RWPE2 (cell line): ENCODE measurements around the gene LLGL1.

Experiments
- ATAC-seq: fragments of 200-7000 bp; cut with Tn5 transposase; 3 replicates; pipeline ENCODE4 v1.9.1; 2021; ENCODE audit warnings: low read depth
- DNase-seq: peaks from one replicate; pipeline ENCODE4 v3.0.0-alpha.2; 2020; ENCODE audit warnings: low spot score
- H3K27ac ChIP-seq: fragments of 450-650 bp; 2 replicates; pipeline ENCODE4 v1.5.1; 2017; ENCODE audit warnings: mild to moderate bottlenecking; ENCODE audit not compliant: poor library complexity, severe bottlenecking
- H3K27me3 ChIP-seq: fragments of 250-450 bp; sonication (Bioruptor Pico); 2 replicates; pipeline ENCODE4 v1.5.1; 2021; ENCODE audit warnings: mild to moderate bottlenecking, moderate library complexity; ENCODE audit not compliant: insufficient read depth, poor library complexity, severe bottlenecking
- H3K36me3 ChIP-seq: fragments of 250-450 bp; sonication (Bioruptor Pico); 2 replicates; pipeline ENCODE4 v1.5.1; 2020; ENCODE audit warnings: low read depth, mild to moderate bottlenecking, moderate library complexity
- H3K4me1 ChIP-seq: fragments of 250-450 bp; sonication (Bioruptor Pico); 2 replicates; pipeline ENCODE4 v1.5.1; 2021; ENCODE audit warnings: mild to moderate bottlenecking, moderate library complexity; ENCODE audit not compliant: insufficient read depth, poor library complexity, severe bottlenecking
- H3K4me3 ChIP-seq: fragments of 250-450 bp; sonication (Bioruptor Pico); 2 replicates; pipeline ENCODE4 v1.5.1; 2021; ENCODE audit warnings: mild to moderate bottlenecking, moderate library complexity; ENCODE audit not compliant: severe bottlenecking
- H3K9me3 ChIP-seq: fragments of 250-450 bp; sonication (Bioruptor Pico); 2 replicates; pipeline ENCODE4 v1.5.1; 2021; ENCODE audit warnings: mild to moderate bottlenecking, moderate library complexity; ENCODE audit not compliant: severe bottlenecking
- CTCF ChIP-seq: fragments of 450-650 bp; IDR thresholded peaks from one replicate; pipeline ENCODE4 v1.5.1; 2017; ENCODE audit warnings: mild to moderate bottlenecking, moderate library complexity; ENCODE audit not compliant: poor library complexity, severe bottlenecking

Gene LLGL1

DNA sequence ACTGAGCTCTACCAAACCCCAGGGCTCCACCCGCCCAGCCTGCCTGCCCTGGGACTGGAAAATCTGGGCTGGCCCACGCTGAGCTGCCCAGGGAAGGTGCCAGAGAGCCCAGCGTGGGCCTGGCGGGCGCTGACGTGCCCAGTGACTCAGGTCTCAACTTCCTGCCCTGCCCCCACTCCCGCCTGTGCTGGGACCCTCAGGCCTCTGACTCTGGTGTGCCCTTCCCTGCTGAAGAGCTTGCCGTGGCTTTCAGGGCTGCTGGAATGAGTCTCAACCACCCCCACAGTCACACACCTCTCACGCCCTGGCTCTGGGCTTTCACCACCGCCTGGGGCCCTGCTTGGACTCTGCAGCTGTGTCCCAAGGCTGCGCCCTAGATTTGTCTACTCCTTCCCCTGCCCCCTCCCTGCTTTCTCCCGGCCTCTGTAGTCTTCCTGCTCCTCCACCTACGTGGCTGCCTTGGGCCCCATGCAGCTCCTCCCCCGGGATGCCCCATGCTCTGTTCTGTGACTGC is 10.4 kb downstream of the LLGL1 start:
- Histone ChIP-seq H3K27ac (peak overlapping the region; percentile 89), H3K9me3 (no peaks in the 10 kb centered on the region), H3K4me1 (peaks cover 13% of the 10 kb centered on the region), H3K36me3 (peaks cover 22% of the 10 kb centered on the region), H3K27me3 (no peaks in the 10 kb centered on the region), H3K4me3 (no peak overlapping the region)
- ATAC-seq (peak; percentile 85), DNase-seq (peak; percentile 88)
- no peak for TF ChIP-seq CTCF

- ATAC-seq = no peak
- H3K27me3 ChIP-seq = no peaks in the 10 kb centered on the region
- H3K4me1 ChIP-seq = peaks cover 13% of the 10 kb centered on the region
- TF ChIP-seq CTCF = no peak
- no peaks in the 10 kb centered on the region for H3K9me3 ChIP-seq
- H3K36me3 ChIP-seq = peaks cover 22% of the 10 kb centered on the region
- H3K4me3 ChIP-seq = no peak overlapping the region
- DNase-seq = no peak
- peak overlapping the region; percentile 89 for H3K27ac ChIP-seq
Measured at GRCh38 chr17:18236494-18236893, 11.1 kb downstream of the LLGL1 start.

DNA sequence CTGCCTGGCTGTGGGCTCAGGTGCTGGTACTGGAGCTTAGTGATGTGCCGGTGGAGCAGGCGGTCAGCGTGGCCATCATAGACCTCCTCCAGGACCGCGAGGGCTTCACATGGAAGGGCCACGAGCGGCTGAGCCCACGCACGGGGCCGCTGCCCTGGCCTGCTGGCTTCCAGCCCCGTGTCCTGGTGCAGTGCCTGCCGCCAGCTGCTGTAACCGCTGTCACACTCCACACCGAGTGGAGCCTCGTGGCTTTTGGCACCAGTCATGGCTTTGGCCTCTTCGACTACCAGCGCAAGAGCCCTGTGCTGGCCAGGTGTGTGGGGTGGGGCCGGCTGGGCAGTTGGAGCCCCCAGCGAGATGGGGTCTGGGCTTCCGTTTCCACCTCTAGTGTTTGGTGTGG is 12.0 kb downstream of the LLGL1 start:
- no peak overlapping the region for H3K27ac ChIP-seq
- no peak for TF ChIP-seq CTCF
- H3K4me3 ChIP-seq = no peak overlapping the region
- peaks cover 13% of the 10 kb centered on the region for H3K4me1 ChIP-seq
- ATAC-seq = no peak
- H3K9me3 ChIP-seq = no peaks in the 10 kb centered on the region
- no peaks in the 10 kb centered on the region for H3K27me3 ChIP-seq
- DNase-seq = no peak
- H3K36me3 ChIP-seq = peaks cover 22% of the 10 kb centered on the region

DNA sequence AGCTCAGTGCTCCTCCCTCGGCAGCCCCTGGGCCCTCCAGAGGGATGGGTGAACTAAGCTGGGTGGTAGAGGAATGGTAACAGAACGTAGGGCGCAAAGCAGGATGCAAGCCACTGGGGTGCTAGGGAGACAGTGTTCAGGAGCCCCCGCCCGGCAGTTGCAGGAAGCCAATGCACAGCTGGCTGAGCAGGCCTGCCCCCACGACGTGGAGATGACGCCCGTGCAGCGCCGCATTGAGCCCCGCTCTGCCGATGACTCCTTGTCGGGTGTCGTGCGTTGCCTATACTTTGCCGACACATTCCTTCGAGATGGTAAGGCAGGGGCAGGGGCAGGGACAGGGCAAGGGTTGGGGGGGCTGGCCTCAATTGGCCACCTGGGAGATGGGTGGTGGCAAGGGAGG is 12.9 kb downstream of the LLGL1 start:
- Histone ChIP-seq H3K27ac (no peak overlapping the region), H3K9me3 (no peaks in the 10 kb centered on the region), H3K4me1 (peaks cover 13% of the 10 kb centered on the region), H3K36me3 (peaks cover 22% of the 10 kb centered on the region), H3K4me3 (no peak overlapping the region), H3K27me3 (no peaks in the 10 kb centered on the region)
- DNase-seq (no peak), ATAC-seq (no peak)
- no peak for TF ChIP-seq CTCF

DNA sequence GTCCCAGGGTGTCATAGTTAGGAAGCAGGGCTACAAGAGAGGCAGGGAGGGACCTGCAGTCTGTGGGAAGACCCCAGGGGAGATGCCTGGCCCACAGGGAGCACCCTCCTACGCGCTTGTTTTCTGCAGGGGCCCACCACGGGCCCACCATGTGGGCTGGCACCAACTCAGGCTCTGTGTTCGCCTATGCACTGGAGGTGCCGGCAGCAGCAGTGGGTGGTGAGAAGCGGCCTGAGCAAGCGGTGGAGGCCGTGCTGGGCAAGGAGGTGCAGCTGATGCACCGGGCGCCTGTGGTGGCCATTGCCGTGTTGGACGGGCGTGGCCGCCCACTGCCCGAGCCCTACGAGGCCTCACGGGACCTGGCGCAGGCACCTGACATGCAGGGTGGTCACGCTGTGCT is 15.0 kb downstream of the LLGL1 start:
- no peak for TF ChIP-seq CTCF

More for the DNA sequence above, 15.0 kb downstream of the LLGL1 start:
- H3K4me3 ChIP-seq = no peak overlapping the region
- DNase-seq (no peak), ATAC-seq (no peak)
- H3K27ac ChIP-seq = no peak overlapping the region
- no peaks in the 10 kb centered on the region for H3K9me3 ChIP-seq
- H3K4me1 ChIP-seq = peaks cover 8% of the 10 kb centered on the region
- no peaks in the 10 kb centered on the region for H3K27me3 ChIP-seq
- peaks cover 24% of the 10 kb centered on the region for H3K36me3 ChIP-seq
